Skeletal muscle tissue (tissue), 4 donors: ENCODE results near the gene NT5C3B. TPM values are rescaled to one million over a fixed set of nuclear protein-coding genes. Genes with fewer than 3 reads are reported as not detected.

Experiments used
- H3K27ac ChIP-seq: one replicate; pipeline ENCODE4 v1.7.0; 2013; ENCODE audit warnings: mild to moderate bottlenecking, low read depth, low read length, inconsistent platforms
- H3K27me3 ChIP-seq, 3 donors: one replicate each; pipeline ENCODE4 v1.7.0; 2013; ENCODE audit warnings: low read length in 3 of 3; ENCODE audit not compliant: control insufficient read depth in 3 of 3, insufficient read depth in 3 of 3
- H3K36me3 ChIP-seq, 3 donors: one replicate each; pipeline ENCODE4 v1.7.0; 2013; ENCODE audit warnings: low read length in 3 of 3; ENCODE audit not compliant: control insufficient read depth in 3 of 3, insufficient read depth in 3 of 3
- H3K4me1 ChIP-seq, 3 donors: one replicate each; pipeline ENCODE4 v1.7.0; 2013; ENCODE audit warnings: low read length in 3 of 3, mild to moderate bottlenecking in 3 of 3; ENCODE audit not compliant: control insufficient read depth in 3 of 3, insufficient read depth in 3 of 3
- H3K4me3 ChIP-seq, 3 donors: one replicate each; pipeline ENCODE4 v1.7.0; 2013; ENCODE audit warnings: low read length in 3 of 3
- H3K9ac ChIP-seq, 3 donors: one replicate each; pipeline ENCODE4 v1.7.0; 2013; ENCODE audit warnings: low read length in 3 of 3, mild to moderate bottlenecking in 3 of 3, moderate library complexity in 2 of 3, low read depth in 1 of 3
- H3K9me3 ChIP-seq, 3 donors: one replicate each; pipeline ENCODE4 v1.7.0; 2013; ENCODE audit warnings: low read length in 3 of 3; ENCODE audit not compliant: control insufficient read depth in 3 of 3
- total RNA-seq: library from RNA; depleted of rRNA; stranded (reverse); fragments of >200 nt; gene quantifications from one replicate; pipeline ENCODE4 v1.2.3, GENCODE V29; 2014
- donor health status: Osteomylitis.

The NT5C3B gene
- total RNA-seq, 1 donor from 2014 or later = 32.4 TPM

- Histone ChIP-seq H3K9ac (peak within 1 kb of the TSS; percentile 13 to 82 (median 54)), H3K27ac (no peak within 1 kb of the TSS)
These were observed 23.5 kb downstream of the NT5C3B start, which contains the start of gene FKBP10 for GRCh38 chr17:41812381-41813151. Gene FKBP10 (plus strand): TSS chr17:41813004. CDS start chr17:41813035, 31 bp downstream.

GRCh38 chr17:41811549-41812380 lies 24.3 kb downstream of the NT5C3B start, which contains the start of gene P3H4:
Gene P3H4 (minus strand): TSS chr17:41811949. CDS start chr17:41811915, 34 bp downstream.
- Histone ChIP-seq H3K36me3 (peaks cover 0 to under 1% (median 0%) of the 10 kb centered on the region in 3 donors), H3K27ac (no peak within 1 kb of the TSS), H3K9ac (peak within 1 kb of the TSS; percentile 43 to 82 (median 54)), H3K4me1 (peaks cover 10 to 19% (median 19%) of the 10 kb centered on the region in 3 donors), H3K4me3 (peak within 1 kb of the TSS; percentile 64 to 77 (median 77)), H3K9me3 (no peaks in the 10 kb centered on the region), H3K27me3 (peaks cover 0 to 3% (median 0%) of the 10 kb centered on the region in 3 donors)

More at GRCh38 chr17:41812381-41813151, 23.5 kb downstream of the NT5C3B start, which contains the start of gene FKBP10:
- Histone ChIP-seq H3K9me3 (no peaks in the 10 kb centered on the region), H3K4me3 (peak within 1 kb of the TSS; percentile 64 to 77 (median 77)), H3K27me3 (peaks cover 0 to 3% (median 0%) of the 10 kb centered on the region in 3 donors), H3K36me3 (no peaks in the 10 kb centered on the region), H3K4me1 (peaks cover 10 to 19% (median 19%) of the 10 kb centered on the region in 3 donors)

GRCh38 chr17:41810659-41811548 lies 25.1 kb downstream of the NT5C3B start:
- no peaks in the 10 kb centered on the region for H3K9me3 ChIP-seq
- no peak overlapping the region for H3K27ac ChIP-seq
- H3K27me3 ChIP-seq = peaks cover 0 to 3% (median 0%) of the 10 kb centered on the region in 3 donors
- peaks cover 10 to 19% (median 19%) of the 10 kb centered on the region in 3 donors for H3K4me1 ChIP-seq
- peak overlapping the region; percentile 51 to 82 (median 54) for H3K9ac ChIP-seq
- H3K4me3 ChIP-seq = peak overlapping the region; percentile 64 to 77 (median 77)
- H3K36me3 ChIP-seq = peaks cover 0 to 4% (median 0%) of the 10 kb centered on the region in 3 donors

- H3K36me3 ChIP-seq = peaks cover 0 to 4% (median 0%) of the 10 kb centered on the region in 3 donors
- no peaks in the 10 kb centered on the region for H3K27me3 ChIP-seq
These were observed 29.2 kb downstream of the NT5C3B start for GRCh38 chr17:41806685-41807445.

GRCh38 chr17:41803049-41804020 lies 32.7 kb downstream of the NT5C3B start:
- Histone ChIP-seq H3K4me1 (peaks cover 7 to 10% (median 8%) of the 10 kb centered on the region in 3 donors), H3K27ac (no peak overlapping the region), H3K27me3 (no peaks in the 10 kb centered on the region), H3K9ac (no peak overlapping the region), H3K9me3 (no peaks in the 10 kb centered on the region), H3K36me3 (peaks cover 0 to 4% (median 0%) of the 10 kb centered on the region in 3 donors), H3K4me3 (no peak overlapping the region)

More at GRCh38 chr17:41806685-41807445, 29.2 kb downstream of the NT5C3B start:
- Histone ChIP-seq H3K4me3 (no peak overlapping the region), H3K9ac (no peak overlapping the region), H3K9me3 (no peaks in the 10 kb centered on the region), H3K27ac (no peak overlapping the region), H3K4me1 (peaks cover 4 to 13% (median 11%) of the 10 kb centered on the region in 3 donors)

GRCh38 chr17:41801374-41802271 lies 34.4 kb downstream of the NT5C3B start:
- Histone ChIP-seq H3K27me3 (no peaks in the 10 kb centered on the region), H3K9ac (peak overlapping the region in 1 of 3 donors; percentile 45), H3K36me3 (peaks cover 0 to 2% (median 0%) of the 10 kb centered on the region in 3 donors), H3K27ac (no peak overlapping the region), H3K4me3 (peak overlapping the region in 1 of 3 donors; percentile 49), H3K9me3 (no peaks in the 10 kb centered on the region), H3K4me1 (peaks cover 7 to 10% (median 8%) of the 10 kb centered on the region in 3 donors)

- no peaks in the 10 kb centered on the region for H3K27me3 ChIP-seq
- no peak overlapping the region for H3K27ac ChIP-seq
- no peaks in the 10 kb centered on the region for H3K9me3 ChIP-seq
- H3K4me1 ChIP-seq = peaks cover 7 to 10% (median 8%) of the 10 kb centered on the region in 3 donors
- H3K36me3 ChIP-seq = no peaks in the 10 kb centered on the region
- peak overlapping the region in 1 of 3 donors; percentile 45 for H3K9ac ChIP-seq
- peak overlapping the region in 1 of 3 donors; percentile 49 for H3K4me3 ChIP-seq
These were observed 35.2 kb downstream of the NT5C3B start for GRCh38 chr17:41800601-41801373.
